GM21360 (cell line): ENCODE data around the gene XRN1.

Experiments used
- ATAC-seq: cut with Tn5 transposase; IDR thresholded peaks from one replicate; pipeline ENCODE4 v1.9.1; 2021; ENCODE audit warnings: mild to moderate bottlenecking, moderate library complexity; ENCODE audit not compliant: unreplicated experiment

The XRN1 gene

DNA sequence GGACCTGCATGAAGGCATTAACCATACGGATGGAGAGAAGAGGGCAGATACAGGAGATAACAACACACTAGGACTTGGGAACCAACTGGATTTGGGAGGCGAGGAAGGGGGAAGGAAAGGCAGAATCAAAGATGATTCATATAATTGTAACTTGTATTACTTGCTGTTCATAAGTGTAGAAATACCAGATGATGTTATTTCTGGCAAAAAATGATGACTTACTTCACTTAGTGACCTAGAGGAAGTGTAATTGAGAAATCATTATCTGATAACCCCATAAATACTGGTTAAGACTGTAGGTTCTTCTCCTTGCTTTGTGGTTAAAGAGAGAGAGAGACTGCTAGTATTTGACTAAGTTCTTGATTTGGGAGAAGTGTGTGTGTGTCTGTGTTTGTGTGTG lies 172.0 kb downstream of the XRN1 start:
- no peak for ATAC-seq

DNA sequence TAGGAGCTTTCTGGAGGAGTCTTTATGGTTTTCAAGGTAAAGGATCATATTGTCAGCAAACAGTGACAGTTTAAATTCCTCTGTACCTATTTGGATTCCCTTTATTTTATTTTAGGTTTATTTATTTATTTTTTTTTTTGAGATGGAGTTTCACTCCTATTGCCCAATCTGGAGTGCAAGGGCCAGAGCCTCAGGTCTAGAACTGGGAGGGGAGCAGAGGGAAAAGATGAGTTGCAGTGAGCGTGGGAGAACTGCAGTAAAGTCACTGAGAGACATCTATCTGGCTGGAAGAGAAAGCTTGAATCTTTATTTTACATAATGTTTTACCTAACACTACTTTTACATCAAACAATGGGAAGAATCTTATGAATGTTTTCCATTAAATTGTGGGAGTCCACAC lies 172.9 kb downstream of the XRN1 start:
- ATAC-seq, result no peak

DNA sequence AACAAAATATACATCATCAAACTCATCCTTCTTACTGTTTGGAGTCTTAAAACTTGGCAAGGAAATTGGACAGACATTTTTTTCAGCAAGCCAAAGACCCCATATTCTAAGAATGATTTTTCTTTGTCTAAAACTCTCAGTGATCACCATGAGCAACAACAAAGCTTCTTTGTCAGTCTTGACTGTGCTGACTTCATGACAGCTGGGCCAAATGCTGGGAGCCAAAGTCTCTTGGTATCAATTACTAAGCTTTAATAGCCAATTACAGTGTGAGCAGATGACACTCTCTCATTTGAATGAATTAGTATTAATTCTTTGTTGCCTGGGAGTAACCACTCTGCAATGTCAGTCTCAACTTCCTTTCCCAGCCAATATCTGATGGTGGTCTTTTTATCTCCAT lies 174.3 kb downstream of the XRN1 start:
- ATAC-seq, result no peak

DNA sequence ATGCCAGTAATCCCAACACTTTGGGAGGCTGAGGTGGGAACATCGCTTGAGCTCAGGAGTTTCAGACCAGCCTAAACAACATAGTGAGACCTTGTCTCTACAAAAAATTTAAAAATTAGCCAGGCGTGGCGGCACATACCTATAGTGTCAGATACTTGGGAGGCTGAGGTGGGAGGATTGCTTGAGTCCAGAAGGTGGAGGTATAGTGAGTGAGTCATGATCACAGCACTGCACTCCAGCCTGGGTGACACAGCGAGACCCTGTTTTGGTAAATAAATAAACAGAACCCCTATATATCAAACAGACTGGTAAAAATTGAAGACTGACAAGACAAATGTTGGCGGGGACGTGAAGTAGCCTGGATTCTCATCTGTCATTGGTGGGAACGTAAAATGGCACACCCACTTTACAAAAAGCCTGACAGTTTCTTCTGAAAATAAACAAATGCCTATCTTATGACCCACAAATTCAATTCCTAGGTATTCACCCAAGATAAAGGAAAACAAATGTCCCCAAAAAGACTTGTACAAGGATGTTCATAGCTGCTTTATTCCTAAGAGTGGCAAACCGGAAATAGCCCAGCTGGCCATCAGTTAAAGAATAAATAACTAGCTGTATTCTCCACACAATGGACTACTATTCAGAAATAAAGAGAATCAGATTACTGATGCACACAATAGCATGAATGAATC lies 175.5 kb downstream of the XRN1 start:
- no peak for ATAC-seq

DNA sequence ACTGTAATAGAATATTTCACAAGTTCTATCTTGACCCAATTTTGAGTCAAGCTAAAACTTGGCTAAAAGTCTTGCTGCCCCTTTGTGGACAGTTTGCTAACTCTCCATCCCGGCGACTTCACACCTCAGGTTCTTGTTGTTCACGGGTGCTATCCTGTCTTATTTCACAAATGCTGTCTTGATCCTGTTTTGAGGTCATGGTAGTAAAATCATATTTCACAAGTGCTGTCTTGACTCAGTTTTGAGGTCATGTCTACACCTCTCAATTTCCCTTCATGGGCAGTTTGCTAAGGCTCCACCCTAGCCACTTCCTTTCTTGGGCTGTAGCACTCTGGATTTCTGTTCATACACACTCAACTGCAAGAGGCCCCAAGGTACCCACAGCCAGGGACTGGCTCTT lies 177.4 kb downstream of the XRN1 start:
- no peak for ATAC-seq

DNA sequence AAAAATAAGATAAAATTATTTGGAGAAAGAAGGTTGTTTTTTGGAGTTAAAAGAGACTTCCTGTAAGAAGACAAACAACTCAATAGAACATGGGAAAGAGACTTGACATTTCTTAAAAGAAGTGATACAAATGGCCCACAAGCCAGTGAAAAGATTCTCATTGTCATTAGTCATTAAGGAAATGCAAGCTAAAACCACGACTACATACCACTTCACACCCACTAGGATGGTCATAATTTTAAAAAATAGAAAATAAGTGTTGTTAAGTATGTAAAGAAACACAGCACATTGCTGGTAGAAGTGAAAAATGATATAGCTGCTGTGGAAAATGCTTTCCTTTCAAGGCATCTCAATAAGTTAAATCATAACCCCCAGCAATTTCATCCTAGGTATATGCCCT lies 178.1 kb downstream of the XRN1 start:
- ATAC-seq, result no peak

DNA sequence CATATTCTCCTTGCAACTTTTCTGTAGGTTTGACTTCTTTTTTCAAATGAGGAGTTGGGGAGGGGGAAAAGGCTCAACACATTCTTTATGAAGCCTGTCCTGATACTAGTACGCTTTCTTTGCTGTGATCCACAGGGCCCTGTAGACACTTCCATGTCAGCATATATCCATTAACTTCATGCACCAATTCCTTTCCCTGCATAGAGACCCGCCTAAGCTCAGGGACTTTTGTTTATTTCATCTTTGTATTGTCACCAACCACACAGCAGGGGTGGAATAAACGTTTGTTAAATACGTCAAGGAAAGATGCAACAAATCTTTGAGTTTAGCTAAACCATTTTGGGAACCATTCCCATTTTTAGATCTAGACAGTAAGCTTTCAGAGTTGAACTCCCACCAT lies 179.4 kb downstream of the XRN1 start:
- ATAC-seq, result no peak

DNA sequence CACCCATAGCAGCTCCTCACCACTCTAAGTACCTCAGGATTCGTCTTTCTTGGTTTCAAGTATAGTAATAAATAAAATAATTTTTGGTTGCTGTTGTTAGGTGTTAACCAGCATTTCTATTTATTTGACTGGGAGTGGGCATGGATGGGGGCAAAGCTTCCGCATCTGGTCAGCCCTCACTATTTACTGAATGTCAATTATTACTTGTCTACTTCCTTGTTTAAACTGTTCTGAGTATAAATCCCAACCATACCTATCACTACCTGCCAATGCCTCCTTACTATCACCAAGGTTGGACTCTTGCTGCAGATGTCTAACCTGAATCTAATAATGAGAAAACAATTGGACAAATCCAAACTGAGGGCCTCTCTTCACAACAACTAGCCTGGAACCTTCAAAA lies 180.6 kb downstream of the XRN1 start:
- no peak for ATAC-seq

DNA sequence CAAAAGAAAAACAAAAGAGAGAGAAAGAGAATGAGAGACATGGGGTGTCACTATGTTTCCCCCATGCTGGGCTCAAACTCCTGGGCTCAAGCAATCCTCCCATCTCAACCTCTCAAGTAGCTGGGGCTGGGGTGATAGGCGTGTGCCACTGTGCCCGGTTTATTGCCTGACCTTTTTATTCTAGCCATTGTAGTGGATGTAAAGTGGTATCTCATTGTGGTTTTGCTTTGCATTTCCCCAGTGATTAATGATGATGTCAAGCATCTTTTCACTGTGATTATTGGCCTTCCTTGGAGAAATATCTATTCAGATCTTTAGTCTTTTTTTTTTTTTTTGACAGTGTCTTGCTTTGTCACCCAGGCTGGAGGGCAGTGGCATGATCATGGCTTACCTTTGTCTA lies 184.7 kb downstream of the XRN1 start:
- ATAC-seq, result no peak

DNA sequence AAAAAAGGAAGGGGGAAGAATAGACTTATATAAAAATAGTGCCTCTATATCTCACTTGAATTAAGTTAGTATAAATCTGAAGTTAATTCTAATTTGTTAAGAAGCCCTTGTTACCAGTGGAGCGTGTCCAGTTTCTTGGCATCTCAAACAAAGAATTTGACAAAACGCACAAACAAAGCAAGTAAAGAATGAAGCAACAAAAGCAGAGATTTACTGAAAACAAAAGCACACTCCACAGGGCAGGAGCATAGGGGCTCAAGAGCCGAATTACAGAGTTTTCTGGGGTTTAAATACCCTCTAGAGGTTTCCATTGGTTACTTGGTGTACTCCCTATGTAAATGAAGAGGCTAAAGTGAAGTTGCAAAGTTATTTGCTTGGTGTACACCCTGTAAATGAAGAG lies 188.5 kb downstream of the XRN1 start:
- no peak for ATAC-seq

DNA sequence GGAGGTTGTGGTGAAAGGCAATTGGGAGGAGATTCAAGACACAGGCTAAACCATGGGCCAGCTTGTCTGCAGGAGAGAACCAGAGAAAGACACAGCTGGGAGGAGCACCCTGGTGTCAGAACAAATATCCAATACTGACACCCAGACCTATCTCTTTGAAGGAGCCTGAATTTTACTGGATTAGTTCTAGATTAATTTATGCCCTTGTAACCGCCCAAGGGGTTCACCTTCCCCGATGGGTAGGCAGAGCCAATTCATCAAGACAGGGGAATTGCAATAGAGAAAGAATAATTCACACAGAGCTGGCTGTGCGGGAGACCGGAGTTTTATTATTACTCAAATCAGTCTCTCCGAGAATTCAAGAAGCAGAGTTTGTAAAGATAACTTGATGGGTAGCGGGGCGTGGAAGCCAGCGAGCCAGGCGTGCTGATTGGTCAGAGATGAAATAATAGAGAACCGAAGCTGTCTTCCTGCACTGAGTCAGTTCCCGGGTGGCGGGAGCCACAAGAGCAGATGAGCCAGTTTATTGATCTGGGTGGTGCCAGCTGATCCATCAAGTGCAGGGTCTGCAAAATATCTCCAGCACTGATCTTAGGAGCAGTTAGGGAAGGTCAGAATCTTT lies 191.0 kb downstream of the XRN1 start:
- ATAC-seq, result no peak
